ENCODE data around the gene TMEM52B.

DNA sequence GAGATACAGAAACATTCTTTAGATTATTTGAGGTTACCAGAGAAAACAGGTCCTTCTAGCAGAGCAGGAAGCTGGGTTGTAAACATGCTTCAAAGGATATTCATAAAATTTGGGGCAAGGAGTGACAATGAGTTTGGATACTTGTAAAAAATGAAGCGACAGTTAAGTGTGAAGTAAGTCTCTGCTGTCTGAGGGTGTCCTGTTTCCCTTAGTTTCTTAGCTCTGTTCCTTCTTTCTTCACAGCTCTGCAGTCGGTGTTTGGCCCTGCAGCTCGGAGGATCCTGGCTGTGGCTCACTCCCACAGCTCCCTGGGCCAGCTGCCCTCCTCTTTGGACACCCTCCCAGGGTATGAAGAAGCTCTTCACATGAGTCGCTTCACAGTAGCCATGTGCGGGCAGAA is 10.8 kb downstream of the TMEM52B start:
- TF ChIP-seq, protein P1, sequence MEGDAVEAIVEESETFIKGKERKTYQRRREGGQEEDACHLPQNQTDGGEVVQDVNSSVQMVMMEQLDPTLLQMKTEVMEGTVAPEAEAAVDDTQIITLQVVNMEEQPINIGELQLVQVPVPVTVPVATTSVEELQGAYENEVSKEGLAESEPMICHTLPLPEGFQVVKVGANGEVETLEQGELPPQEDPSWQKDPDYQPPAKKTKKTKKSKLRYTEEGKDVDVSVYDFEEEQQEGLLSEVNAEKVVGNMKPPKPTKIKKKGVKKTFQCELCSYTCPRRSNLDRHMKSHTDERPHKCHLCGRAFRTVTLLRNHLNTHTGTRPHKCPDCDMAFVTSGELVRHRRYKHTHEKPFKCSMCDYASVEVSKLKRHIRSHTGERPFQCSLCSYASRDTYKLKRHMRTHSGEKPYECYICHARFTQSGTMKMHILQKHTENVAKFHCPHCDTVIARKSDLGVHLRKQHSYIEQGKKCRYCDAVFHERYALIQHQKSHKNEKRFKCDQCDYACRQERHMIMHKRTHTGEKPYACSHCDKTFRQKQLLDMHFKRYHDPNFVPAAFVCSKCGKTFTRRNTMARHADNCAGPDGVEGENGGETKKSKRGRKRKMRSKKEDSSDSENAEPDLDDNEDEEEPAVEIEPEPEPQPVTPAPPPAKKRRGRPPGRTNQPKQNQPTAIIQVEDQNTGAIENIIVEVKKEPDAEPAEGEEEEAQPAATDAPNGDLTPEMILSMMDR (conservative IDR thresholded peaks at IDR 0.05; ENCODE audit: low read length), result no peak
- no peak for TF ChIP-seq EZH2phosphoT487 (IDR thresholded peaks at IDR 0.05; ENCODE audit: borderline replicate concordance)
